Breast epithelium (tissue), 3 donors: ENCODE measurements around the gene NAV2.

ENCODE experiments used
- POLR2AphosphoS5 ChIP-seq, 3 donors: sonication (generic); formaldehyde crosslinking; IDR thresholded peaks; one replicate each; pipeline ENCODE4 v1.6.1; 2017; ENCODE audit warnings: antibody characterized with exemption in 3 of 3
- TF ChIP-seq, protein P1 (sequence below), 3 donors: fragments of 450-650 bp; IDR thresholded peaks; one replicate each; pipeline ENCODE4 v1.5.1; 2016 to 2017; ENCODE audit warnings: antibody characterized with exemption in 3 of 3, mild to moderate bottlenecking in 3 of 3, moderate library complexity in 3 of 3

DNA sequence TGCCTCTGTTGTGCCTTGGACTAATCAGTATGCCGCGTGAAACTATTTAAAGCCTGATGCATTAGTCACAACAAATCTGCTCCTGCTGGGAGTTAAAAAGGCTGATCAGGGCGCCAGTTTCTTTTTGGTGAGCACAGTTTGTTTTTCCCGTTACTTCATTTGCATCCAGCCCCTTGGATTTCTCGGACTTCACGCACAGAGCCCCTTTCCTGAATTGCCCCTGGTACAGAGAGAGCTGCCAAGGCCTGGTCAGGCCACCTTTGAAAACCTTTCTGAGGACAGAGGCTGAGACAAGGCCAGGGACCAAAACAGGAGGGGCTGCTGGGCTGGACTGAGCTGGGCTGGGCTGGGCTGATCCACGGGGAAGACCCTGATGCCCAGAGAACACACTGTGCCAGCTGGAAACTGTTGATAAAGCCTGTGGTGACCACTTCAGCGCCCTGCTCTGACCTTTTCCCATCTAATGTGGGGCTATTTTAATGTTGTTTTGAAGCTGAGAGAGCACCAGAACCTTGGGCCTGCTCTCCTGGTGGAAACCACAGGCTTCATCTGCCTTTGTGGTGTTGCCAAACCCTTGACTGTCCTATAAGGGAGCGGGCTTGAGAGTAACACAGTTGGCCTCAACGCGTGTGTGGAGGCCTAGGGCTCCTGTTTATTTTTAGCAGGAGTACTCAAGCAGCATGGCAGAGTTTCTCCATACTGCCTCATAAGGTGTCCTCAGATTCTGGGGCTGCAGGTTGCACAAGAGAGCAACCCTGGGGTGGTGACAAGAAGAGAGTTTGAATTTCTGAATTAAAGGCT lies 44.2 kb downstream of the NAV2 start:
- TF ChIP-seq, protein P1, sequence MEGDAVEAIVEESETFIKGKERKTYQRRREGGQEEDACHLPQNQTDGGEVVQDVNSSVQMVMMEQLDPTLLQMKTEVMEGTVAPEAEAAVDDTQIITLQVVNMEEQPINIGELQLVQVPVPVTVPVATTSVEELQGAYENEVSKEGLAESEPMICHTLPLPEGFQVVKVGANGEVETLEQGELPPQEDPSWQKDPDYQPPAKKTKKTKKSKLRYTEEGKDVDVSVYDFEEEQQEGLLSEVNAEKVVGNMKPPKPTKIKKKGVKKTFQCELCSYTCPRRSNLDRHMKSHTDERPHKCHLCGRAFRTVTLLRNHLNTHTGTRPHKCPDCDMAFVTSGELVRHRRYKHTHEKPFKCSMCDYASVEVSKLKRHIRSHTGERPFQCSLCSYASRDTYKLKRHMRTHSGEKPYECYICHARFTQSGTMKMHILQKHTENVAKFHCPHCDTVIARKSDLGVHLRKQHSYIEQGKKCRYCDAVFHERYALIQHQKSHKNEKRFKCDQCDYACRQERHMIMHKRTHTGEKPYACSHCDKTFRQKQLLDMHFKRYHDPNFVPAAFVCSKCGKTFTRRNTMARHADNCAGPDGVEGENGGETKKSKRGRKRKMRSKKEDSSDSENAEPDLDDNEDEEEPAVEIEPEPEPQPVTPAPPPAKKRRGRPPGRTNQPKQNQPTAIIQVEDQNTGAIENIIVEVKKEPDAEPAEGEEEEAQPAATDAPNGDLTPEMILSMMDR (IDR thresholded peaks at IDR 0.05): no peak
- no peak for TF ChIP-seq POLR2AphosphoS5 (IDR thresholded peaks at IDR 0.05)
